ENCODE data around the gene LDB3.

Gene LDB3

DNA sequence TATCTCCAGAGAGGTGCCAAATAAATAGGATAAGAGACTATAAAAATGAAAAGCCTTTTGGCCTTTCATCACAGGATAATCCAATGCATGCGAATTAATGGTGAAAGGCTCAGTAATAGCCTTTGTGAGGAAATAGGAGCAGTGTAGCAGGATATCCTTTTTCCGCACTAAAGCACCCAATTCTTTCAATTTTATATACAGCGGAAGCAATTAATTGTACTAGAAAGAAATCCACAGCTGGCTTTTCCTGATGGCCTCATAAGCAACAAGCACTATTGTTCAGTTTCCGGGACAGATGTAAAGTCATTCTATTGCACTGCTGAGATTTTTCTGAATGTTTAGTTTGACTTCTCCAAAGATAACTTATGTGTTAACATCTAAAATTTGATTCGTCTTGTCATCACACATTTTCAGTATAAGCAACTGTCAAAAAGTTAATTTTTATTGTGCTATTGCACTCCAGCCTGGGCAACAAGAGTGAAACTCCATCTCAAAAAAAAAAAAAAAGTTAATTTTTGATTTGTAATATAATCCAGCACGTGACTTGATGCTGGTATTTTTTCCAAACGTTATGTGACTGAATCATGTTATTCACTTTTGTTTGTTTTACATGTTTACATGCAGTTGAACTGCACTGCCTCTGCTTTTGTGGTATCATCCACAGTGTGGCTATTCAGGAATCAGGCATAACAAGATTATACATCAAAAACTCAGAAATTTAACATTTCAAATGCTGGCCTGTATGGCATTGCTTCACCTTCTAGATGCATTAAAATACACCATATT lies 79.7 kb downstream of the LDB3 start:
- no peaks in the 10 kb centered on the region for H3K9me3 ChIP-seq (ENCODE audit: low read depth, low read length)
- no peak overlapping the region for H3K27ac ChIP-seq
- no peak overlapping the region for H3K9ac ChIP-seq (ENCODE audit: insufficient read length)
- TF ChIP-seq EZH2 (IDR thresholded peaks at IDR 0.05) (no peak), FOXP2 (optimal IDR thresholded peaks at IDR 0.05; ENCODE audit: control extremely low read depth, extremely low read length, insufficient read depth) (no peak), POLR2AphosphoS5 (IDR thresholded peaks at IDR 0.05; ENCODE audit: borderline replicate concordance, low read depth, low read length) (peak; percentile 47; the same call in 1 of the 2 replicates)
- DNase-seq (ENCODE audit: low read depth, low spot score): no peak
- no peaks in the 10 kb centered on the region for H3K36me3 ChIP-seq (ENCODE audit: insufficient read depth, low read length)
- H3K4me3 ChIP-seq: no peak overlapping the region

DNA sequence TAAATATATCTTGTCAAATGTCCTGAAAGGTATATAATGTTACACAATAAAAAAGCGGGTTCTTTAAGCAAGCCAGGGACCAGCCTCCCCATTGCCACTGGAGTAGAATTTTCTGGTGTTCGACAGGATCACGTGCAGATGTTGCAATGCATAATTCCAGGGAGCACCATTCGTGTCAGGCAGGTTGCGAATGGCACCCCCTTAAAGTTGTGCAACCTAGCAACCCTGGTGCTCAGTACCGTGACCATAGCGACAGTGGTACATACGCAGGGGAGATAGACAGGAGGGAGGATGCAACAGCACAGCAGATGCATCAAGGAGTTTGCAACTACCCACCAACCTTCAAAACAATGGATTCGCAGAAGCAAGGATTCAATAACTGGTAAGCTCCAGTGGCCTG lies 81.5 kb downstream of the LDB3 start:
- no peak for DNase-seq (ENCODE audit: low read depth, low spot score)
- Histone ChIP-seq H3K9me3 (ENCODE audit: low read depth, low read length) (no peaks in the 10 kb centered on the region), H3K36me3 (ENCODE audit: insufficient read depth, low read length) (no peaks in the 10 kb centered on the region), H3K9ac (ENCODE audit: insufficient read length) (no peak overlapping the region), H3K4me3 (no peak overlapping the region), H3K27ac (no peak overlapping the region)
- TF ChIP-seq EZH2 (IDR thresholded peaks at IDR 0.05): no peak
- no peak for TF ChIP-seq FOXP2 (optimal IDR thresholded peaks at IDR 0.05; ENCODE audit: control extremely low read depth, extremely low read length, insufficient read depth)
- TF ChIP-seq POLR2AphosphoS5 (IDR thresholded peaks at IDR 0.05; ENCODE audit: borderline replicate concordance, low read depth, low read length): no peak

DNA sequence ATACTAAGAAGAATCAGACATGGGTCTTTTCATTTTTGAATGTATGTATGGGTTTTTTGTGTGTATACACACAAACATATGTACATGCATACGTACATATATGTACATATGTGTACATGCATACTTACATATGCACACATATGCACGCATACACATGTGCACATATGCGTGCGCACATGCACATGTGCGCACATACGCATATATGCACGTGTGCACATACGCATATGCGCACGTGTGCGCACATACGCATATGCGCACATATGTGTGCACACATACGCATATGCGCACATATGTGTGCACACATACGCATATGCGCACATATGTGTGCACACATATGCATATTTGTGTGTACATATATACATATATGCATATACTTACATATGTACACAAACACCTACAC lies 83.2 kb downstream of the LDB3 start:
- no peak for TF ChIP-seq EZH2 (IDR thresholded peaks at IDR 0.05)
- TF ChIP-seq FOXP2 (optimal IDR thresholded peaks at IDR 0.05; ENCODE audit: control extremely low read depth, extremely low read length, insufficient read depth): no peak
- TF ChIP-seq POLR2AphosphoS5 (IDR thresholded peaks at IDR 0.05; ENCODE audit: borderline replicate concordance, low read depth, low read length): no peak
- no peaks in the 10 kb centered on the region for H3K36me3 ChIP-seq (ENCODE audit: insufficient read depth, low read length)
- no peak overlapping the region for H3K27ac ChIP-seq
- no peak overlapping the region for H3K9ac ChIP-seq (ENCODE audit: insufficient read length)
- no peak overlapping the region for H3K4me3 ChIP-seq
- H3K9me3 ChIP-seq (ENCODE audit: low read depth, low read length): no peaks in the 10 kb centered on the region
- DNase-seq (ENCODE audit: low read depth, low spot score): no peak

DNA sequence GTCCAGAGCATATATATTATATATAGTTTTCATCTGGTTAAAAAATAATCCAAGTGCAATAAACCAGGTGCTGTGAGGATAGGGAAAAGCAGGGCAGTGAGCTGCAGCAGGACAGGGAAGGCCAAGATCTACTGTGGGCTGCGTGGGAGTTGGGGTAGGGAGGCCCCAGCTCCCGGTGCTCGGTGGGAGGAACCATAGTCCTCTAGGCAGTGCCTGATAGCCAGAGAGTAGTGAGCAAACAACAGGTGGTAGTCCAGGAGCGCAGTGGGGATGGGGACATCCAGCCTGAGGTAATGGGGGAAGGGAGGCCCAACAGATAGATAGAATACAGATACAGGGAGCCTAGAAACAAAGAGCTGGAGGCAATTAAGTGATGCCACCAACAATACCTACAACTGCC lies 84.0 kb downstream of the LDB3 start:
- no peak for TF ChIP-seq EZH2 (IDR thresholded peaks at IDR 0.05)
- TF ChIP-seq POLR2AphosphoS5 (IDR thresholded peaks at IDR 0.05; ENCODE audit: borderline replicate concordance, low read depth, low read length): no peak
- TF ChIP-seq FOXP2 (optimal IDR thresholded peaks at IDR 0.05; ENCODE audit: control extremely low read depth, extremely low read length, insufficient read depth): no peak
- Histone ChIP-seq H3K4me3 (no peak overlapping the region), H3K9ac (ENCODE audit: insufficient read length) (no peak overlapping the region), H3K27ac (no peak overlapping the region), H3K36me3 (ENCODE audit: insufficient read depth, low read length) (no peaks in the 10 kb centered on the region), H3K9me3 (ENCODE audit: low read depth, low read length) (no peaks in the 10 kb centered on the region)
- DNase-seq (ENCODE audit: low read depth, low spot score): no peak

DNA sequence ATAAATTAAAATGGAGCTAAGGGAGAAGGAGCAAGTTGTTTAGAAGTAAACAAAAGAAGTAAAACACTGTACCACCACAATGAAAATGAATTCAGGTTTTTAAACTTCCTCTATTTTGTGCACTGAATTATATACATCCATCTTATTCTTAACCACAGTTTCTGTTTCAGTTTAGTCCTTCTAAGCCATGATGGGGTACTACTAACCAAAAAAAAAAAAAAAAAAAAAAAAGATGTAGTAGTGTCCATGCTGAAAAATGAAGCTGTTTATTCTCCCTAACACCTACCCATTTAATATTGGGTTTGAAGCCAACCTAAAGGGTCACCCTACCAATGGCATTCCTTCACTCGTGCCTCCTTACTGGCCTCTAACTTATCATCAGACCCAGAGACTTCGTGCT lies 84.7 kb downstream of the LDB3 start:
- Histone ChIP-seq H3K27ac (no peak overlapping the region), H3K9ac (ENCODE audit: insufficient read length) (no peak overlapping the region), H3K36me3 (ENCODE audit: insufficient read depth, low read length) (no peaks in the 10 kb centered on the region), H3K4me3 (no peak overlapping the region), H3K9me3 (ENCODE audit: low read depth, low read length) (no peaks in the 10 kb centered on the region)
- no peak for DNase-seq (ENCODE audit: low read depth, low spot score)
- TF ChIP-seq EZH2 (IDR thresholded peaks at IDR 0.05) (no peak), FOXP2 (optimal IDR thresholded peaks at IDR 0.05; ENCODE audit: control extremely low read depth, extremely low read length, insufficient read depth) (no peak), POLR2AphosphoS5 (IDR thresholded peaks at IDR 0.05; ENCODE audit: borderline replicate concordance, low read depth, low read length) (no peak)

DNA sequence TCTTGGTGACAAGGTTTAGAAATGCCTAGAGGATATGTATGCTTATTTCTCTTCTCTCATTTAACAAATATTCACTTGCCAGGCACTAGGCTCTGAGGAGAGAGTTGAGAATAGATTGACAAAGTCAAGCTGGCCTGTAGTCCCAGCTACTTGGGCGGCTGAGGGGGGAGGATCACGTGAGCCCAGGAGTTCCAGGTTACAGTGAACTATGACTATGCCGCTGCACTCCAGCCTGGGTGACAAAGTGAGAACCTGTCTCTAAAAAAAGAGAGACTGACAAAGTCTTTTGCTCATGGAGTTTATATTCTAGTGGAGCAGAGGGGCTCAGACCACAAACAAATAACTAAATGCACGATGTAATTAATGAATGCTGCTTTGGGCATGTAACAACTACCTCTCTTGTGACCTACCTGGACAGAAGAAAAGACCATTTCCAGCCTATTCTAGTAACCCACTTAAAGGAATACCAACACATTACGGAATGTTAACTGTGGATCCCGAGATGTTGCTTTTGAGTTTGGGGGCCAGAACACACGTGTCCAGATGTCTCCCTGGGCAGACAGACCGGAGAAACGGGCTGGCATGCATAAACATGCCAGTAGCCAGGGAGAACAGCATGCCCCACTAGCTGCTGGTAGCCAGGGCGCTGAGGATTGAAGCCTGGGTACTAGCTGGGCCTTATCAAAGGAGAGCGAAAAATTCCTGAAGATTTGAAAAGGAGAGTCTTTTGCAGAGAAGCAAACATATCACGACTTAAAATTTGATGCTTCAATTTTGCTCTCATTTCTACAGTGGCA lies 85.5 kb downstream of the LDB3 start:
- H3K27ac ChIP-seq: no peak overlapping the region
- H3K4me3 ChIP-seq: no peak overlapping the region
- no peak for TF ChIP-seq EZH2 (IDR thresholded peaks at IDR 0.05)
- no peaks in the 10 kb centered on the region for H3K9me3 ChIP-seq (ENCODE audit: low read depth, low read length)
- H3K9ac ChIP-seq (ENCODE audit: insufficient read length): no peak overlapping the region
- no peak for DNase-seq (ENCODE audit: low read depth, low spot score)
- no peaks in the 10 kb centered on the region for H3K36me3 ChIP-seq (ENCODE audit: insufficient read depth, low read length)

DNA sequence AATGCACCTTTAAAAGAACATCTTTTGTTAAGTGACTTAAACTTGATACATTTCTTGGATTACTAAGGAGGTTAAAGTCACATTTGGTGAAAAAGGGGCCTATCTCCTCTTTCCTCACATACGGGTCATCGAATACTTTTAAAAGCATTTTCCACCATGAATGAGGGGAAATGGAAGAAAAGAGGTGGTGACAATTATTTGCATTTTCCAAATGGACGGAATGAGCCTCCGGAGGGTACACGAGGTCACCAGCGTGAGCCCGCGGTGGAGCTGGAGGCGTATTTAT lies 87.1 kb downstream of the LDB3 start:
- Histone ChIP-seq H3K9ac (ENCODE audit: insufficient read length) (peak overlapping the region; percentile 84), H3K4me3 (peak overlapping the region; percentile 85), H3K36me3 (ENCODE audit: insufficient read depth, low read length) (no peaks in the 10 kb centered on the region), H3K27ac (no peak overlapping the region), H3K9me3 (ENCODE audit: low read depth, low read length) (no peaks in the 10 kb centered on the region)
- no peak for TF ChIP-seq POLR2AphosphoS5 (IDR thresholded peaks at IDR 0.05; ENCODE audit: borderline replicate concordance, low read depth, low read length)
- TF ChIP-seq EZH2 (IDR thresholded peaks at IDR 0.05): no peak
- TF ChIP-seq FOXP2 (optimal IDR thresholded peaks at IDR 0.05; ENCODE audit: control extremely low read depth, extremely low read length, insufficient read depth): no peak
- DNase-seq (ENCODE audit: low read depth, low spot score): no peak

DNA sequence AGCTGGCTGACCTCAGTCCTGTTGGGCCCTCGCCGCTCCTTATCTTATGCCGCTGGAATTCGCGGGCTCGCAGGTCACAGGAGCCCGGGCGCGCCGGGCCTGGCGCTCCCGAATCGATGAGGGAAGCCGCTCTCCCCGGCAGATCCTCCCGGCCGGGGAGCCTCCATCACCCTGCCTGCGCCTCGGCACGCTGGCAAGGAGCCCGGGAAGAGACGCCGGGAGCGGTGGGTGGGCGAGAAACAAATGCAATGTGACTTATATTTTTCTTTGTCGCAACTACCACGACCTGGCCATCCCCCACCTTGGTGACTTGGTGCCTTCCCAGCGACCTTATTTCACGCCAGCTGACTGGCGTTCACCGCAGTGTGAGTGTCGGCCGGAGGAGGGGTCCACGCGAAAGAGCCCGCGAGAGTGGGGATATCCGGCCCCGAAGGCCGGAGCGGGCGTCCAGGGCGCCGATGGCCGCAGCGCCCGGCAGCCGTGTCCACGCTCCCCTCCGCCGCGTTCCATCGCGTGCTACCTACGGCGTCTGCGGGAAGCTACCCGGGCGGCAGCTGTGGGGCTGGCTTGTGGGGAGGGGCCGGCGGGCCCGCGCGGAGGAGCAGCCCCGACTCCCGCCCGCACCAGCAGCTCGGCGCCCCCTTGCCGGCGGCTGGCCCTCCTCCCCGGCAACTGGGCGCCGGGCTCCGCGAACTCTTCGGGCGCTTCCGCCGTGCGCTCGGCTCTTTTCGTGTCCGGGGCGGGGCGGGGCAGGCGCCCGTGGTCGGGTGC lies 87.6 kb downstream of the LDB3 start:
- Histone ChIP-seq H3K36me3 (ENCODE audit: insufficient read depth, low read length) (no peaks in the 10 kb centered on the region), H3K9ac (ENCODE audit: insufficient read length) (peak overlapping the region; percentile 84), H3K9me3 (ENCODE audit: low read depth, low read length) (no peaks in the 10 kb centered on the region), H3K4me3 (peak overlapping the region; percentile 85), H3K27ac (peak overlapping the region; percentile 73; the same call in 1 of the 2 replicates)
- TF ChIP-seq POLR2AphosphoS5 (IDR thresholded peaks at IDR 0.05; ENCODE audit: borderline replicate concordance, low read depth, low read length): peak; percentile 13; the same call in 1 of the 2 replicates
- TF ChIP-seq FOXP2 (optimal IDR thresholded peaks at IDR 0.05; ENCODE audit: control extremely low read depth, extremely low read length, insufficient read depth): no peak
- DNase-seq (ENCODE audit: low read depth, low spot score): no peak

Data from SK-N-MC (cell line).